K562 (cell line): ENCODE data around the gene HTR3B. TPM values are rescaled to one million over a fixed set of nuclear protein-coding genes. Genes with fewer than 3 reads are reported as not detected.

Experiments used
- CHD1 ChIP-seq: fragments of 200-600 bp; sonication (generic); IDR thresholded peaks from one replicate; pipeline ENCODE4 v1.6.1; 2012; ENCODE audit warnings: mild to moderate bottlenecking, moderate library complexity, low read length, inconsistent platforms
- DNMT1 ChIP-seq: fragments of 450-650 bp; IDR thresholded peaks from 2 replicates; pipeline ENCODE4 v1.6.1; 2016; ENCODE audit warnings: antibody characterized with exemption, mild to moderate bottlenecking
- FOS ChIP-seq: IDR thresholded peaks from 3 replicates; pipeline ENCODE4 v1.6.1; 2011; ENCODE audit not compliant: insufficient read length; ENCODE audit errors: extremely low read depth
- GABPB2 ChIP-seq: fragments of 250-450 bp; sonication (Bioruptor Pico); conservative IDR thresholded peaks from 2 replicates; pipeline ENCODE4 v1.5.1; 2021; ENCODE audit warnings: mild to moderate bottlenecking
- HDAC1 ChIP-seq, 2 experiments: fragments of 450-650 bp; IDR thresholded peaks; 2 replicates each; pipeline ENCODE4 v1.6.1; 2016 to 2017; ENCODE audit warnings: inconsistent platforms in 1 of 2, mild to moderate bottlenecking in 1 of 2, moderate library complexity in 1 of 2
- RB1 ChIP-seq: fragments of 450-650 bp; IDR thresholded peaks from 2 replicates; pipeline ENCODE4 v1.6.1; 2017; ENCODE audit warnings: low read depth, mild to moderate bottlenecking
- RBBP5 ChIP-seq: fragments of 200-600 bp; sonication (generic); IDR thresholded peaks from 2 replicates; pipeline ENCODE4 v1.6.1; 2012; ENCODE audit warnings: borderline replicate concordance, mild to moderate bottlenecking, low read length, control low read depth, inconsistent platforms; ENCODE audit not compliant: insufficient read depth, poor library complexity, severe bottlenecking
- SRSF7 ChIP-seq: fragments of 200-400 bp; formaldehyde crosslinking; optimal IDR thresholded peaks from 2 replicates; pipeline ENCODE3; 2017; ENCODE audit warnings: mild to moderate bottlenecking, low read depth, low read length
- TCF3 ChIP-seq: sonication (generic); formaldehyde crosslinking; IDR thresholded peaks from 2 replicates; pipeline ENCODE4 v1.4.0; 2020; ENCODE audit warnings: mild to moderate bottlenecking, missing genetic modification reagents
- TCF7 ChIP-seq: sonication (generic); IDR thresholded peaks from 2 replicates; pipeline ENCODE4 v1.6.1; 2016; ENCODE audit warnings: antibody characterized with exemption, borderline replicate concordance
- TEAD1 ChIP-seq, 2 experiments: fragments of 450-650 bp in 1 of 2; sonication (generic) in 1 of 2; formaldehyde crosslinking; IDR thresholded peaks; 2 replicates each; pipeline versions ENCODE4 v1.4.0 to v1.8.0; 2020 to 2022; ENCODE audit warnings: mild to moderate bottlenecking in 2 of 2, missing genetic modification reagents in 1 of 2
- ZNF224 ChIP-seq: sonication (generic); formaldehyde crosslinking; IDR thresholded peaks from 2 replicates; pipeline ENCODE4 v1.8.0; 2022; ENCODE audit warnings: mild to moderate bottlenecking, missing genetic modification reagents
- ZNF431 ChIP-seq: sonication (generic); formaldehyde crosslinking; IDR thresholded peaks from 2 replicates; pipeline ENCODE4 v1.8.0; 2022; ENCODE audit warnings: mild to moderate bottlenecking, missing genetic modification reagents
- ZNF551 ChIP-seq: fragments of 250-450 bp; sonication (Bioruptor Pico); IDR thresholded peaks from 2 replicates; pipeline ENCODE4 v1.5.0; 2021; ENCODE audit warnings: mild to moderate bottlenecking, moderate library complexity
- ZNF696 ChIP-seq: fragments of 250-450 bp; sonication (Bioruptor Pico); conservative IDR thresholded peaks from 2 replicates; pipeline ENCODE4 v1.4.0; 2020; ENCODE audit warnings: mild to moderate bottlenecking, moderate library complexity
- ZNF699 ChIP-seq: fragments of 250-450 bp; sonication (Bioruptor Pico); IDR thresholded peaks from 2 replicates; pipeline ENCODE4 v1.8.0; 2021; ENCODE audit warnings: mild to moderate bottlenecking, moderate library complexity; ENCODE audit not compliant: insufficient replicate concordance
- polyA plus RNA-seq, 8 experiments: library from polyadenylated mRNA; depleted of rRNA in 4 of 8; stranded (reverse) in 5 of 8; unstranded in 3 of 8; fragments of >200 nt; fragmentation: Nextera tagmentation in 2 of 8; fragmentation: Illumina TruSeq in 1 of 8; extraction: Ambion mirVana in 2 of 8; extraction: Trizol in 1 of 8; gene quantifications; 2 replicates each; pipeline versions ENCODE4 v1.2.1 to v1.2.3, GENCODE V29; 2011 to 2014; ENCODE audit warnings: inconsistent platforms in 1 of 8, missing spikeins in 1 of 8
- total RNA-seq, 7 experiments: library from RNA; depleted of rRNA in 6 of 7; stranded (reverse); fragments of >200 nt in 6 of 7; fragmentation: Illumina TruSeq in 2 of 7; extraction: Trizol in 2 of 7; gene quantifications; 2 replicates each; pipeline versions ENCODE4 v1.2.1 to v1.2.3, GENCODE V29; 2011 to 2021; ENCODE audit warnings: low replicate concordance in 1 of 7
- TF ChIP-seq, protein P1 (sequence below): fragments of 450-650 bp; IDR thresholded peaks from 2 replicates; pipeline ENCODE4 v1.6.1; 2016; ENCODE audit warnings: borderline replicate concordance
- TF ChIP-seq, protein P2 (sequence below): fragments of 250-450 bp; sonication (Bioruptor Pico); IDR thresholded peaks from 2 replicates; pipeline ENCODE4 v1.8.0; 2021; ENCODE audit warnings: moderate library complexity, mild to moderate bottlenecking, inconsistent platforms
- TF ChIP-seq, protein P3 (sequence below): fragments of 450-650 bp; formaldehyde crosslinking; IDR thresholded peaks from 2 replicates; pipeline ENCODE4 v1.4.0; 2020; ENCODE audit warnings: mild to moderate bottlenecking, moderate library complexity
- TF ChIP-seq, protein P4 (sequence below): IDR thresholded peaks from 2 replicates; pipeline ENCODE4 v1.6.1; 2016; ENCODE audit warnings: missing genetic modification characterization, missing compliant biosample characterization

The HTR3B gene
- total and polyA plus RNA-seq, 9 of the 15 experiments (the other 6 are each of a cell fraction or from before 2014, with no cell fraction given), result not detected

DNA sequence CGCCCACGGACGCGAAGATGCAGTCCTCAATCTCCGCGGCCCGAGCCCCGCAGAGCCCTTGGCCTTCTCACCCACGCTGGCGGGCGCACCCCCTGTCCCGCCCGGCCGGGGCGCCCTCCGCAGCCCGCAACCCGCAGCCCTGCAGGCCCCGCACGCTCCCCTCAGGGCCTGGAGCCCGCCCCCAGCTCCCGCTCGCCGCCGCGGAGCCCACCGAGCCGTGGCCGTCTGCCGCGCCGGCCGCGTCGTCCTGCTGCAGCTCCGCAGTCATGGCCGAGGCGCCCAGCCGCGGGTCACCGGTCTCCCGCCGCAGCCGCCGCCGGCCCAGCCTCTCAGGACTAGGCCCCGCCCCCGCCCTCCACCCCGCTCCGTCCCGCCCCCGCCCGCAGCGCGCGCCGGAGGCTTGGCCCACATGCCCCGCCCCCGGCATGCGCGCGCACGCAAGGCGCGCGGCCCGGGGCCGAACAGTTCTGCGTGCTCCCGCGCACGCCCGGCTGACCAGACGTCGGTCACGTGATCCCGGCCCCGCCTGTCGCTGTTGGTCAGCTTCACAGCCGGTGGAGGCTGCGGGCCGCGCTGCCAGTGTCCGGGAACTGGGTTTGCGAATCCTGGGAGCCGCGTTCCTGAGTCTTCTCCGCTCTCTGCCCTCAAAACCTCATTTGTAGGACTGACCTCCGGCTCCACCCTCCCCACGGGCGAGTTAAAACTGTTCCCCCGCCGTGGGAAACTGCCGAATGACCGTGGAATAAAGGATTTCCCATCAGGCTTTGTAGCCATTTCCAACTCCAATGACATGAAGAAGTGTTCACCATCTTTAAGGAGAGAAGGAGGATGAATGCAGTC, 29.1 kb upstream of the HTR3B start, which contains the start of gene USP28 (continued):
- TF ChIP-seq ZNF431 (CRISPR knock-in tag) (no peak), ZNF551 (CRISPR knock-in tag) (no peak), TCF7 (peak; percentile 42; the same call in 1 of the 2 replicates), CHD1 (no peak), ZNF699 (no peak), ZNF696 (CRISPR knock-in tag) (no peak), SRSF7 (no peak), RB1 (peak; percentile 63), TCF3 (peak; percentile 40), DNMT1 (no peak), ZNF224 (CRISPR knock-in tag) (no peak), GABPB2 (CRISPR knock-in tag) (0 out of 2 replicates have a peak, but pooled peaks have one; percentile 27), TEAD1 (CRISPR knock-in tag; IDR thresholded peaks at IDR 0.05) (0 out of 4 replicates have a peak, but pooled peaks of 1 of the 2 experiments have one; percentile 43), RBBP5 (peak; percentile 80), FOS (no peak), HDAC1 (IDR thresholded peaks at IDR 0.05) (peak in 1 of 2 experiments; percentile 60; a peak in 2 of 4 replicates)
- TF ChIP-seq, protein P1, sequence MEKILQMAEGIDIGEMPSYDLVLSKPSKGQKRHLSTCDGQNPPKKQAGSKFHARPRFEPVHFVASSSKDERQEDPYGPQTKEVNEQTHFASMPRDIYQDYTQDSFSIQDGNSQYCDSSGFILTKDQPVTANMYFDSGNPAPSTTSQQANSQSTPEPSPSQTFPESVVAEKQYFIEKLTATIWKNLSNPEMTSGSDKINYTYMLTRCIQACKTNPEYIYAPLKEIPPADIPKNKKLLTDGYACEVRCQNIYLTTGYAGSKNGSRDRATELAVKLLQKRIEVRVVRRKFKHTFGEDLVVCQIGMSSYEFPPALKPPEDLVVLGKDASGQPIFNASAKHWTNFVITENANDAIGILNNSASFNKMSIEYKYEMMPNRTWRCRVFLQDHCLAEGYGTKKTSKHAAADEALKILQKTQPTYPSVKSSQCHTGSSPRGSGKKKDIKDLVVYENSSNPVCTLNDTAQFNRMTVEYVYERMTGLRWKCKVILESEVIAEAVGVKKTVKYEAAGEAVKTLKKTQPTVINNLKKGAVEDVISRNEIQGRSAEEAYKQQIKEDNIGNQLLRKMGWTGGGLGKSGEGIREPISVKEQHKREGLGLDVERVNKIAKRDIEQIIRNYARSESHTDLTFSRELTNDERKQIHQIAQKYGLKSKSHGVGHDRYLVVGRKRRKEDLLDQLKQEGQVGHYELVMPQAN, result peak; percentile 49; the same call in 1 of the 2 replicates
- TF ChIP-seq, protein P2, sequence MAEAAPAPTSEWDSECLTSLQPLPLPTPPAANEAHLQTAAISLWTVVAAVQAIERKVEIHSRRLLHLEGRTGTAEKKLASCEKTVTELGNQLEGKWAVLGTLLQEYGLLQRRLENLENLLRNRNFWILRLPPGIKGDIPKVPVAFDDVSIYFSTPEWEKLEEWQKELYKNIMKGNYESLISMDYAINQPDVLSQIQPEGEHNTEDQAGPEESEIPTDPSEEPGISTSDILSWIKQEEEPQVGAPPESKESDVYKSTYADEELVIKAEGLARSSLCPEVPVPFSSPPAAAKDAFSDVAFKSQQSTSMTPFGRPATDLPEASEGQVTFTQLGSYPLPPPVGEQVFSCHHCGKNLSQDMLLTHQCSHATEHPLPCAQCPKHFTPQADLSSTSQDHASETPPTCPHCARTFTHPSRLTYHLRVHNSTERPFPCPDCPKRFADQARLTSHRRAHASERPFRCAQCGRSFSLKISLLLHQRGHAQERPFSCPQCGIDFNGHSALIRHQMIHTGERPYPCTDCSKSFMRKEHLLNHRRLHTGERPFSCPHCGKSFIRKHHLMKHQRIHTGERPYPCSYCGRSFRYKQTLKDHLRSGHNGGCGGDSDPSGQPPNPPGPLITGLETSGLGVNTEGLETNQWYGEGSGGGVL (CRISPR knock-in tag), result no peak
- TF ChIP-seq, protein P3, sequence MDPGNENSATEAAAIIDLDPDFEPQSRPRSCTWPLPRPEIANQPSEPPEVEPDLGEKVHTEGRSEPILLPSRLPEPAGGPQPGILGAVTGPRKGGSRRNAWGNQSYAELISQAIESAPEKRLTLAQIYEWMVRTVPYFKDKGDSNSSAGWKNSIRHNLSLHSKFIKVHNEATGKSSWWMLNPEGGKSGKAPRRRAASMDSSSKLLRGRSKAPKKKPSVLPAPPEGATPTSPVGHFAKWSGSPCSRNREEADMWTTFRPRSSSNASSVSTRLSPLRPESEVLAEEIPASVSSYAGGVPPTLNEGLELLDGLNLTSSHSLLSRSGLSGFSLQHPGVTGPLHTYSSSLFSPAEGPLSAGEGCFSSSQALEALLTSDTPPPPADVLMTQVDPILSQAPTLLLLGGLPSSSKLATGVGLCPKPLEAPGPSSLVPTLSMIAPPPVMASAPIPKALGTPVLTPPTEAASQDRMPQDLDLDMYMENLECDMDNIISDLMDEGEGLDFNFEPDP (CRISPR knock-in tag), result no peak
- TF ChIP-seq, protein P4, sequence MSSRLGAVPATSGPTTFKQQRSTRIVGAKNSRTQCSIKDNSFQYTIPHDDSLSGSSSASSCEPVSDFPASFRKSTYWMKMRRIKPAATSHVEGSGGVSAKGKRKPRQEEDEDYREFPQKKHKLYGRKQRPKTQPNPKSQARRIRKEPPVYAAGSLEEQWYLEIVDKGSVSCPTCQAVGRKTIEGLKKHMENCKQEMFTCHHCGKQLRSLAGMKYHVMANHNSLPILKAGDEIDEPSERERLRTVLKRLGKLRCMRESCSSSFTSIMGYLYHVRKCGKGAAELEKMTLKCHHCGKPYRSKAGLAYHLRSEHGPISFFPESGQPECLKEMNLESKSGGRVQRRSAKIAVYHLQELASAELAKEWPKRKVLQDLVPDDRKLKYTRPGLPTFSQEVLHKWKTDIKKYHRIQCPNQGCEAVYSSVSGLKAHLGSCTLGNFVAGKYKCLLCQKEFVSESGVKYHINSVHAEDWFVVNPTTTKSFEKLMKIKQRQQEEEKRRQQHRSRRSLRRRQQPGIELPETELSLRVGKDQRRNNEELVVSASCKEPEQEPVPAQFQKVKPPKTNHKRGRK, result no peak
